GM12873 (cell line): ENCODE data around the gene PRIMA1.

Experiments used
- TF ChIP-seq, protein P1 (sequence below): IDR thresholded peaks from 2 replicates; pipeline ENCODE4 v1.5.1; 2012; ENCODE audit warnings: low read depth, mild to moderate bottlenecking, moderate library complexity, low read length, control low read depth; ENCODE audit not compliant: insufficient read depth; ENCODE audit errors: missing control alignments

PRIMA1 gene, protein sequence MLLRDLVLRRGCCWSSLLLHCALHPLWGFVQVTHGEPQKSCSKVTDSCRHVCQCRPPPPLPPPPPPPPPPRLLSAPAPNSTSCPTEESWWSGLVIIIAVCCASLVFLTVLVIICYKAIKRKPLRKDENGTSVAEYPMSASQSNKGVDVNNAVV

DNA sequence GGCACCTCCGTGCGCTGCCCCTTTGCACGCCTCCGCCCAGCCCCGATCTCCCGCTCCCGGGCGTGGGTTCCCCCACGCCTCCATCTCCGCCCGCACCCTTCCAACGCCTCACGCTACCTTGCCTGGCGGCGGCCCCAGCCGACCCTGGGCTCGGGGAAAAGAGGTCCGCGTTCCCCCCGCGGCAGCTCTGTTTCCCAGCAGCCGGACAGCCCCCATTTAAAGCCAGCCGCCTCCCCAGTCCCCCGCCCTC lies at the start of gene PRIMA1:
TSS of gene PRIMA1 (minus strand) at position 193 of the 250 bp plus-strand sequence. CDS start 767 bp downstream, outside the sequence.
- TF ChIP-seq, protein P1, sequence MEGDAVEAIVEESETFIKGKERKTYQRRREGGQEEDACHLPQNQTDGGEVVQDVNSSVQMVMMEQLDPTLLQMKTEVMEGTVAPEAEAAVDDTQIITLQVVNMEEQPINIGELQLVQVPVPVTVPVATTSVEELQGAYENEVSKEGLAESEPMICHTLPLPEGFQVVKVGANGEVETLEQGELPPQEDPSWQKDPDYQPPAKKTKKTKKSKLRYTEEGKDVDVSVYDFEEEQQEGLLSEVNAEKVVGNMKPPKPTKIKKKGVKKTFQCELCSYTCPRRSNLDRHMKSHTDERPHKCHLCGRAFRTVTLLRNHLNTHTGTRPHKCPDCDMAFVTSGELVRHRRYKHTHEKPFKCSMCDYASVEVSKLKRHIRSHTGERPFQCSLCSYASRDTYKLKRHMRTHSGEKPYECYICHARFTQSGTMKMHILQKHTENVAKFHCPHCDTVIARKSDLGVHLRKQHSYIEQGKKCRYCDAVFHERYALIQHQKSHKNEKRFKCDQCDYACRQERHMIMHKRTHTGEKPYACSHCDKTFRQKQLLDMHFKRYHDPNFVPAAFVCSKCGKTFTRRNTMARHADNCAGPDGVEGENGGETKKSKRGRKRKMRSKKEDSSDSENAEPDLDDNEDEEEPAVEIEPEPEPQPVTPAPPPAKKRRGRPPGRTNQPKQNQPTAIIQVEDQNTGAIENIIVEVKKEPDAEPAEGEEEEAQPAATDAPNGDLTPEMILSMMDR = no peak

DNA sequence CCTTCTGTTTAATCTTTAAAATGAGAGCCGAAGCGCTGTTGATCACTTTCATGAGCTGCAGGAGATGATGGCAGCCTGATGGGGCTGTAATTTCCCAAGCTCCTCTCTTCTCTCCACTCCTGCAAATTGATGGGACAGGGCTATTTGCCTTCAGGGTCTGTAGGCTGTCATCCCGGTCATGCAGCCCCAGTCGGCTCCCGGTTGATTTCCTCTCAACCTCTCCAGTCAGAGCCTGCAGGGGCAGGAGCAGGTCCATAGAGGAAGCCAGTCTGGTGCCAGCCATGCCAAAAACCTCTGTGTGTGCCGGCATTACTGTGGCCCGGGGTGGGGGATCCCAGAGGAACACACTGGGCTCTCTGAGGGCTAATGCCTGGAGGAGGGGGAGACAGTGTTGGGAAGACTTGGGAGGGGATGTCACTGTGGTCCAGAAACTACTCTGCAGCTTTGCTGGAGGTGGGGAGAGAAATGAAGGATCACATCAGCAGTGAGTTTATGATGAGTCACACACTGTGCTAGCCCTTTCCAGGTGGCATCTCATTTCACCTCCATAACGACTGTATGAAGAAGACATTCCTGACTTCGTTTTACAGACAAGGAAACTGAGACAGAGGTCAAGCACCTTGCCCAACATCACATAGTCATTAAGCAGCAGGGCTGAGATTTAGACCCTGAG lies 46.5 kb upstream of the PRIMA1 start:
- TF ChIP-seq, protein P1 = no peak

DNA sequence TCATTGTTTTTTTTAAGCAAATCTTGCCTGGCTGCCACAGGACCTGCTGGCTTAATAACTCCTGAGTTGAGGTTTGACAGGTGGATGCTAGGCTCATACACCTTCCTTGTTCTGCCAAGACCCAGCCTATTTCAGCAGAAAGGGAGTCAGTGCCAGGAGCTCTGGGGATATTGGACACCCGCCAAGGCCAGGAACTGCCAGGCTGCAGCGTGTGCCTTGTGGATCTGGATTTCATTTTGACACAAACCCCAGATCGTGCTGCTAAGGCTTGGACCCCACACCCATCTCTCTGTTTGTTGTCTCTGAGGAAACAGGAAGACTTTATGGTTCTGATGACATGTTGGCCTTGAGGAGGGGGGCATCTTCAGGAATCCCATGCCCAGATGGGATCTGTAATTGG lies 44.4 kb upstream of the PRIMA1 start:
- TF ChIP-seq, protein P1 = no peak

DNA sequence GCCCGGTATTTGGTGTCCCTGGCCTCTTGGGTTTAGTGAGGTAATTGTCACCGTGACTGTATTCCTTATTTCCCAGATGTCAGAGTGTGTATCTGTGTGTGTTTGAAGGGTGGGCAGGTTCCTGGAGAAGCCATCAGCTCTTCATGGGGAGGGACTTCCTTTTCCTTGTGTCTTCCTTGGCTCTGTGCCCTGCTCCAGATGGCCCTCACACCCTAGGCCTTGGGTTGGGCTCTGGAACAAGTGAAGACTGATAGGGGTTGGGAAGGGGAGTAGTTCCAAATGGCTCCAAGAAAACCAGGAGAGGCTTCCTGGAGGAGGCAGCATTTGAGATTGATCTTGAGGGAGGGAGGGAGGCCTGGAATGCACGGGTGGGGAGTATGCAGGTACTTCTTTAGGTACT lies 43.8 kb upstream of the PRIMA1 start:
- TF ChIP-seq, protein P1 = no peak

DNA sequence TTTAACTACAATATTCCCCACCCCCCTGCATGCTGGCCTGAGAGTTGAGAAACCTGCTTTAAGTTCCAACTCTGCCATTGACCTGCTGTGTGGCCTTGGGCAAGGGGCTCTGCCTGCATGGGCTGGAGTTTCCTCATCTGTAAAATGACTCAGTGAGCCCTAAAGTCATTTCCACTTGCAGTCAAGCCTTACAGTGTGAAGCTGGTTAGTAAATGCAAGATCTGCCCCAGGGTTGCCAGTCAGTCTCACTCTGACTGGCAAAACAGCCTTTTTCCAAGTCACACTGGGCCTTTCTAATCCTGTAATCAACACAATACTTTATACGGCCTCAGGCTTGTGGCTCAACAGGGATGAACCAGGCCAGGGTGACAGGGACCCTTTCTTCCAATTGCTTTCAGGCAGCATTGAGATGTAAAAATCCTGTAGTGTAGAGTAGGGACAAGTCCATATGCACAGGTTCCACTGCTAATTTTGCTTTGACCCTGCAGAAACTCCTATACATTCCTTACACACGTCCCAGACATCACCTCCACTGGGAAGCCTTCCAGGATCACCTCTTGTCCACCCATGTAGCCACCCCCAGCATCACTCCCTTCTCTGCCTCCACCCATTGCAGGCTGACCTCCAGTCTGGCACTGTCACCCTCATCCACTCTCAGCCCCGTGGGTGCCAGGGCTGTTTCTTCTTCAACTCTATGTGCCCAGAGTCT lies 42.6 kb upstream of the PRIMA1 start:
- TF ChIP-seq, protein P1 = no peak

DNA sequence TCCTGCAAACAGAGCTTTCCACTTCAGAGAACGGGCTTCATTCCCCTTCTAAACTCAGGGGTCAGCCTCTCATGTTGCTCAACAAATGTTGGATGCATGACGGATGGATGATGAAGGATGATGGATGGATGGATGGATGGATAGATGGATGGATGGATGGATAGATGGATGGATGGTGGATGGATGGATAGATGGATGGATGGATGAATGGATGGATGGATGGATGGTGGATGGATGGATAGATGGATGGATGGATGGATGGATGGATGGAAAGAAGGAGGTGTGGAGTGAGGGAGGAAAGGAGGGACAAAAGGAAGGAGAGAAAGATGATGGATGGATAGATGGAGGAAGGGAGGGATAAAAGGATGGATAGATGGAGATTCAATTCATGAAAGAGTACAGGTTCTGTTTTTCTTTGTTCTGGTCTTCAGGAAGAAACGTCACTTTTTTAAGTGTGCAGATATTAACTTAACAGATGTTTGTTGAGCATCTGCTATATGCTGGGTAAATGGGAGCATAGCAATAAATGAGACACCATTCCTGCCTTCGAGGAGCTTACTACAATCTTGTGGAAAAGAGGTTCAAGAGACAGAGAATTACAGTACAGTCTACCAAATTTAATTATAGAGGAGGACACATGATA lies 41.7 kb upstream of the PRIMA1 start:
- TF ChIP-seq, protein P1 = no peak

DNA sequence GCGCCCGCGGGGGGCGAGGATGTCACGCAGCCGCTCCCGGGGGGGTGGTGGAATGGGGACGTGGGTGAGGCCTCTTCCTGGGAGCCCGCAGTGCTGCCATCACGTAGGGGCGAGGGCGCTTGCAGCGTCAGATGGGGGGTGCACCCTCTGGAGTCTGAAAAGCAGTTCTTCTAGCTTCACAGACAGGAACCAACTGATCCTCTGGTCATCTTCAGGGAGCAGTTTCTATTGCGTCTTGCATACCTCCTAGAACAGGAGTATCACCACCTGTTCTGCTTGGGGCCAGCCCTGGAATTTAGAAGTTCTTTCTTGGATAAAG lies 36.9 kb upstream of the PRIMA1 start:
- TF ChIP-seq, protein P1 = no peak
